NCI-H1417 treated with DMSO at 0.1 percent for 48 hours (cell line): ENCODE data around the gene BCL2L13.

Source experiments
- DNase-seq: peaks from one replicate; lab custom pipeline; 2025; lab: John Stamatoyannopoulos, UW

The BCL2L13 gene

GRCh38 chr22:17638432-17639246 is at the start of gene BCL2L13:
Gene BCL2L13, plus strand, starts transcription at chr22:17638757. Its CDS starts 16,955 bp downstream, at chr22:17655712.
- peak; percentile 10 for DNase-seq

- DNase-seq: no peak
Observed at GRCh38 chr22:17589810-17590375, 48.7 kb upstream of the BCL2L13 start.

GRCh38 chr22:17590586-17590985 is 48.0 kb upstream of the BCL2L13 start:
- DNase-seq: no peak

GRCh38 chr22:17592201-17592600 is 46.4 kb upstream of the BCL2L13 start:
- no peak for DNase-seq

GRCh38 chr22:17596226-17596625 is 42.3 kb upstream of the BCL2L13 start:
- no peak for DNase-seq

GRCh38 chr22:17597217-17597616 is 41.3 kb upstream of the BCL2L13 start:
- no peak for DNase-seq

GRCh38 chr22:17598318-17598717 is 40.2 kb upstream of the BCL2L13 start:
- no peak for DNase-seq

GRCh38 chr22:17601031-17601430 is 37.5 kb upstream of the BCL2L13 start:
- no peak for DNase-seq

- no peak for DNase-seq
Observed at GRCh38 chr22:17603668-17604067, 34.9 kb upstream of the BCL2L13 start.

GRCh38 chr22:17606496-17606895 is 32.1 kb upstream of the BCL2L13 start:
- no peak for DNase-seq

GRCh38 chr22:17607891-17608521 is 30.6 kb upstream of the BCL2L13 start:
- no peak for DNase-seq

- DNase-seq: no peak
Observed at GRCh38 chr22:17612057-17612456, 26.5 kb upstream of the BCL2L13 start.

- no peak for DNase-seq
Observed at GRCh38 chr22:17613280-17613679, 25.3 kb upstream of the BCL2L13 start.

- no peak for DNase-seq
Observed at GRCh38 chr22:17627961-17628405, 10.6 kb upstream of the BCL2L13 start.

GRCh38 chr22:17628406-17629172 is 10.0 kb upstream of the BCL2L13 start, which contains the start of gene ATP6V1E1:
Gene ATP6V1E1, minus strand, starts transcription at chr22:17628749. Its CDS starts 114 bp downstream, at chr22:17628635.
- DNase-seq: peak; percentile 68

GRCh38 chr22:17629173-17629489 is 9.4 kb upstream of the BCL2L13 start:
- DNase-seq: no peak

GRCh38 chr22:17629641-17630040 is 8.9 kb upstream of the BCL2L13 start:
- DNase-seq: no peak

GRCh38 chr22:17631076-17631565 is 7.4 kb upstream of the BCL2L13 start:
- no peak for DNase-seq

- no peak for DNase-seq
Observed at GRCh38 chr22:17633217-17633997, 5.2 kb upstream of the BCL2L13 start.

GRCh38 chr22:17633998-17634323 is 4.6 kb upstream of the BCL2L13 start:
- DNase-seq: no peak

- DNase-seq: no peak
Observed at GRCh38 chr22:17634696-17635095, 3.9 kb upstream of the BCL2L13 start.
